ENCODE data around the gene AVP. TPM values are rescaled to one million over a fixed set of nuclear protein-coding genes. Genes with fewer than 3 reads are reported as not detected.
A peak's percentile ranks its signal among the peaks of the same experiment; 100 is the strongest.
"Not testable (repeated sequence)": the region's sequence is repeated elsewhere in the genome, so short reads cannot be mapped to it uniquely, and the experiment has no call there.

AVP gene
- total RNA-seq, 3 donors from 2014 or later = not detected

DNA sequence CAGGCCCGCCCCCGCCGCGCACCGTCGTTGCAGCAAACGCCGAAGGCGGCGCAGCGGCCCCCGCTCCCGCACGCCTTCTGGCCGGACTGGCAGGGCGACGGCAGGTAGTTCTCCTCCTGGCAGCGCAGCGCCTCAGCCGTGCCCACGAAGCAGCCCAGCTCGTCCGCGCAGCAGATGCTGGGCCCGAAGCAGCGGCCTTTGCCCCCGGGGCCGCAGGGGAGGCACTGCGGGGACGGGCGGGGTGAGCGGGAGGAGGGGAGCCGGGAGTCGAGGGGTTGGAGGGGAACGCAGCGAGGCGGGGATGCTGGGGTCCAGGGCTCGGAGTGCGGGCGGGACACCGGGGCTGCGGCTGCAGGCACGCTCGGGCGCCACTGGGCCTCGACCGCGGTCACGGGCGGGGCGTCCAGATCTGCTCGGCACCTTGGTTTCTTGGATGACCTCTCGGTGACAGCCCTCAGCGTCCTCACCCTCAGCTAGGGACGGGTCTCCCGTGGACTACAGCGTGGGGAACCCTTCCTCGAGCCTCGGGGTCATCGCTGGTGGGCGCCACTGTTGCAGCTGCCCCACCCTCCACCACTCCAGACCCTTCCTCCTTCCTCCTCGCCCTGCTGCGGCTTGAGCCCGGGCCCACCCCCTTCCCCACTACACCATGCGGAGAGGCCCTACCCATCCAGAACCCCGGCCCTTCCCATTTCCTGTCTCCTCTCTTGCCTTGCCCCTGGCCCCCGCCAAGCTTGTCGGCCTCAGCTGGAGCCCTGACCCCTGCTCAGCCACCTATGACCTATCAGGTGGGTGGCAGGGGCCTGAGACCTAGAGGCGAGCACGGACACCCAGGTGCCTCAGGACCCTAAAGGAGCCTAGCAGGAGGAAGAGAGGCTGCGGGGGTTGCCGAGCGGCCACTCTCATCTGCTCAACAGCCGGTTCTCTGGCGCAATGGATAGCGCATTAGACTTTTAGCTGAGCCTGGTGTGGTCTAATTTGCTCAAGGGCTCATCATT lies 1.3 kb downstream of the AVP start:
- peak in 1 of 3 donors; percentile 26 for DNase-seq
- intact Hi-C loops (cut with DNase I, micrococcal nuclease) = no loop called here
- no peak overlapping the region for H3K4me3 ChIP-seq
- no peaks in the 10 kb centered on the region for H3K36me3 ChIP-seq (ENCODE audit: low read depth)
- ATAC-seq = no peak
- TF ChIP-seq, protein P1, sequence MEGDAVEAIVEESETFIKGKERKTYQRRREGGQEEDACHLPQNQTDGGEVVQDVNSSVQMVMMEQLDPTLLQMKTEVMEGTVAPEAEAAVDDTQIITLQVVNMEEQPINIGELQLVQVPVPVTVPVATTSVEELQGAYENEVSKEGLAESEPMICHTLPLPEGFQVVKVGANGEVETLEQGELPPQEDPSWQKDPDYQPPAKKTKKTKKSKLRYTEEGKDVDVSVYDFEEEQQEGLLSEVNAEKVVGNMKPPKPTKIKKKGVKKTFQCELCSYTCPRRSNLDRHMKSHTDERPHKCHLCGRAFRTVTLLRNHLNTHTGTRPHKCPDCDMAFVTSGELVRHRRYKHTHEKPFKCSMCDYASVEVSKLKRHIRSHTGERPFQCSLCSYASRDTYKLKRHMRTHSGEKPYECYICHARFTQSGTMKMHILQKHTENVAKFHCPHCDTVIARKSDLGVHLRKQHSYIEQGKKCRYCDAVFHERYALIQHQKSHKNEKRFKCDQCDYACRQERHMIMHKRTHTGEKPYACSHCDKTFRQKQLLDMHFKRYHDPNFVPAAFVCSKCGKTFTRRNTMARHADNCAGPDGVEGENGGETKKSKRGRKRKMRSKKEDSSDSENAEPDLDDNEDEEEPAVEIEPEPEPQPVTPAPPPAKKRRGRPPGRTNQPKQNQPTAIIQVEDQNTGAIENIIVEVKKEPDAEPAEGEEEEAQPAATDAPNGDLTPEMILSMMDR (IDR thresholded peaks at IDR 0.05) = no peak
- H3K4me1 ChIP-seq (ENCODE audit: low read depth) = peaks cover 10% of the 10 kb centered on the region
- no peaks in the 10 kb centered on the region for H3K9me3 ChIP-seq

GRCh38 chr20:3082306-3082951 lies 2.1 kb downstream of the AVP start:
- peaks cover 10% of the 10 kb centered on the region for H3K4me1 ChIP-seq (ENCODE audit: low read depth)
- H3K4me3 ChIP-seq = no peak overlapping the region
- TF ChIP-seq, protein P1 (IDR thresholded peaks at IDR 0.05) = no peak
- ATAC-seq = no peak
- no peak for DNase-seq
- intact Hi-C loops (cut with DNase I, micrococcal nuclease) = no loop called here
- H3K36me3 ChIP-seq (ENCODE audit: low read depth) = no peaks in the 10 kb centered on the region
- no peaks in the 10 kb centered on the region for H3K9me3 ChIP-seq

GRCh38 chr20:3081641-3082040 lies 2.9 kb downstream of the AVP start:
- H3K36me3 ChIP-seq (ENCODE audit: low read depth) = no peaks in the 10 kb centered on the region
- ATAC-seq = no peak
- no peak for DNase-seq
- no peak overlapping the region for H3K4me3 ChIP-seq
- H3K4me1 ChIP-seq (ENCODE audit: low read depth) = peaks cover 10% of the 10 kb centered on the region
- intact Hi-C loops (cut with DNase I, micrococcal nuclease) = no loop called here
- TF ChIP-seq, protein P1 (IDR thresholded peaks at IDR 0.05) = no peak
- no peaks in the 10 kb centered on the region for H3K9me3 ChIP-seq

GRCh38 chr20:3080939-3081388 lies 3.6 kb downstream of the AVP start:
- peak in 2 of 3 donors; percentile 14 to 26 for DNase-seq
- Histone ChIP-seq H3K9me3 (no peaks in the 10 kb centered on the region), H3K4me3 (no peak overlapping the region), H3K4me1 (ENCODE audit: low read depth) (peaks cover 10% of the 10 kb centered on the region), H3K36me3 (ENCODE audit: low read depth) (no peaks in the 10 kb centered on the region)
- ATAC-seq = peak; percentile 38
- TF ChIP-seq, protein P1 (IDR thresholded peaks at IDR 0.05) = no peak
- intact Hi-C loops (cut with DNase I, micrococcal nuclease) = no loop called here

GRCh38 chr20:3077618-3078134 lies 6.8 kb downstream of the AVP start:
- DNase-seq (no peak), ATAC-seq (no peak)
- intact Hi-C loops (cut with DNase I, micrococcal nuclease) = no loop called here
- no peaks in the 10 kb centered on the region for H3K36me3 ChIP-seq (ENCODE audit: low read depth)
- no peak overlapping the region for H3K4me3 ChIP-seq
- H3K9me3 ChIP-seq = no peaks in the 10 kb centered on the region
- H3K4me1 ChIP-seq (ENCODE audit: low read depth) = peaks cover 5% of the 10 kb centered on the region
- TF ChIP-seq, protein P1 (IDR thresholded peaks at IDR 0.05) = no peak

- H3K4me1 ChIP-seq (ENCODE audit: low read depth) = peaks cover 12% of the 10 kb centered on the region
- H3K9me3 ChIP-seq; H3K36me3 ChIP-seq (ENCODE audit: low read depth); DNase-seq; H3K4me3 ChIP-seq; intact Hi-C loops (cut with DNase I, micrococcal nuclease); ATAC-seq: not testable (repeated sequence)
Measured at GRCh38 chr20:3075315-3075714, 9.2 kb downstream of the AVP start.
